HG03039 (cell line): ENCODE measurements around the gene VPS36.
A peak's percentile ranks its signal among the peaks of the same experiment; 100 is the strongest.
"Not testable (repeated sequence)": the region's sequence is repeated elsewhere in the genome, so short reads cannot be mapped to it uniquely, and the experiment has no call there.

Experiments
- ATAC-seq: cut with Tn5 transposase; IDR thresholded peaks from one replicate; pipeline ENCODE4 v1.9.1; 2021; ENCODE audit warnings: mild to moderate bottlenecking, moderate library complexity; ENCODE audit not compliant: unreplicated experiment

VPS36 gene, protein sequence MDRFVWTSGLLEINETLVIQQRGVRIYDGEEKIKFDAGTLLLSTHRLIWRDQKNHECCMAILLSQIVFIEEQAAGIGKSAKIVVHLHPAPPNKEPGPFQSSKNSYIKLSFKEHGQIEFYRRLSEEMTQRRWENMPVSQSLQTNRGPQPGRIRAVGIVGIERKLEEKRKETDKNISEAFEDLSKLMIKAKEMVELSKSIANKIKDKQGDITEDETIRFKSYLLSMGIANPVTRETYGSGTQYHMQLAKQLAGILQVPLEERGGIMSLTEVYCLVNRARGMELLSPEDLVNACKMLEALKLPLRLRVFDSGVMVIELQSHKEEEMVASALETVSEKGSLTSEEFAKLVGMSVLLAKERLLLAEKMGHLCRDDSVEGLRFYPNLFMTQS

DNA sequence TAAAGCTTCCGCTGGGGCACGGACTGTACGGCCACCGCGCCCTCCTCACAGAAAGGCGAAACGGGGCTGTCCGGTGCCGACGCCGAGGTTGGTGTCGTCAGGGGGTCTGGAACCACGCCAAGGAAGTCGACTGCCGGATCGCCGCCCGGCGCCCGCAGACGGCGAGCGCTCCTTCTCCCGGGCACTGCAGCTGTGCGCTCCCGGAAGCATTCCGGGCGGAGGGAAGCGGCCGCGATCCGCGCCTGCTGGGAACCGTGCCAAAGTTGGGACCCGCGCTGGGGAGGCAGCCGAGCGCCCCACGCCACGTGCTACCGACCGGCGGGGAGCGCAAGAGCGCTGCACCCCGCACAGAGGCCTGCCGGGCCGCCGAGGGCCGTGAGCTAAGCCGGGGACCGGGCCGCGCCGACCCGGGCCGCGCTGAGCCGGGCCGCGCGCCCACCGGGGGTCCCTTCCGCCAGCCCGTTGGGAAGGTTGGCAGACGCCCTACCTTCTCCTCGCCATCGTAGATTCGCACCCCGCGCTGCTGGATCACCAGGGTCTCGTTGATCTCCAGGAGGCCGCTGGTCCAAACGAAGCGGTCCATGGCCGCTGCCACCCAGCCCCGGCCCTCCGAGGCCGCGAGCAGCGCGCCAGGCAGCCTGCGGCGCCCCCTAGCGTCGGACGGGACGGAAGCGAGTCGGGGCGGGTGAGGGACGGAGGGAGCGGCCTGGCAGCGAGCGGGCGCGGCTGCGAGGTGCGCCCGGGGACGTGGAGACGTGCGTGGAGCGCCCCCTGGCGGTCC, at the start of gene VPS36:
Gene VPS36, minus strand, starts transcription at position 623 of the 781 bp plus-strand sequence. Its CDS starts 40 bp downstream, at position 583.
- ATAC-seq: peak; percentile 67

DNA sequence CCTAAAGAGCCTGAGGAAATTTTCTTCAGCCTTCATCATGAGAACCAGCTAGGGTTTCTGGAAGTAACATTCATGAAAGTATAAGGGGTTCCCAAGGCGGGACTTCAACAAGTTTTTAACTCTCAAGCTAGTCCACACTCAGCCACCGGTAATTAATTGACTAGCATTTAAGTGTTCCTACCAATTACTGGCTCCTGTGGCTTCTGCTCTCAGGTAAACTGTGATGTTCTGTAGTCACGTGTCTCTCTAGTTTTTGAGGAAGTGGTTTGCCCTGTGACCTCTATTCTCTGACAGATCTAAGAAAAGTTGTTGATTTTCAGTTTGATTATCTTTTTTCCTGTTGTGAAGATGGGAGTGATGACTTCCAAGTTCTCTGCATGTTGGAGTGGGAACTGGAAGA, 47.5 kb upstream of the VPS36 start:
- not testable (repeated sequence) for ATAC-seq

DNA sequence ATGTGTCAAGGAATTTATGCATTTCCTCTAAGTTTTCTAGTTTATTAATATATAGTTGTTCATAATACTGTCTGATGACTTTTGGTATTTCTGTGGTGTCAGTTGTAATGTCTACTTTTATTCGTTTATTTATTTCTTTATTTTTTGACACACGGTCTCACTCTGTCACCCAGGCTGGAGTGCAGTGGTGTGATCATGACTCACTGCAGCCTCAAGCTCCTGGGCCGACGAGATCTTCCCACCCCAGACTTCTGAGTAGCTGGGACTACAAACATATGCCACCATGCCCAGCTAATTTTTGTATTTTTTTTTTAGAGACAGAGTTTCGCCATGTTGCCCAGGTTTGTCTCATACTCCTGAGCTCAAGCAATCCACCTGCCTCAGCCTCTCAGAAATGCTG, 43.8 kb upstream of the VPS36 start:
- not testable (repeated sequence) for ATAC-seq

DNA sequence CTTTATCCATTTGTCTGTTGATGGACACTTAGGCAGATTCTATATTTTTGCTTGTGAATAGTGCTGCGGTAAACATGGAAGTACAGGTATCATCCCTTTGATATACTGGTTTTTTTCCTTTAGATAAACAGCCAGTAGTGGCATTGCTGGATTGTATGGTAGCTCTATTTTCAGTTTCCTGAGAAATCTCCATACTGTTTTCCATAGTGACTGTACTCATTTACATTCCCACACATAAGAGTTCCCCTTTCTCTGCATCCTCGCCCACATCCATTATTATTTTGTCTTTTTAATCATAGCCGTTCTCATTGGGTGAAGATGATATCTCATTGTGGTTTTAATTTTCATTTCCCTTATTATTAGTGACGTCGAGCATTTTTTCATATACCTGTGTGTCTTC, 40.6 kb upstream of the VPS36 start:
- ATAC-seq: not testable (repeated sequence)

DNA sequence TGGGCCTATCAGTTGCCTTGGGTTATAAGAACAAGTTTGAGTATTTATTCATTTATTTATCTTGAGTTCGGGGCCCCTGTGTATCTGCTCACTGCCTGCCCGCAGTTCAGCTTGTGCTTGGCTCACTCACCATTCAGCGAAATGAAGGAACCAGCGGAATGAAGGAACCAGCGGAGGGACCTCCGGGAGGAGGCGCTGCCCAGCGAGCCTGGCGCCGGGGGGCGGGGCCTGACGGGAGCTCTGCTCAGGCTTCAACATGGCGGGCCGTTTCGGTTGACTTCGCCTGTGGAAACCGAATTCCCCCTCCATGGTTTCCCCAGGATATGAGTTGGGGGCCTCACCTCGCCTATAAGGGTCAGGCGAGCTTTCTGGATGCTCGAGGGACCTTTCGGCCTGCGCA, 38.3 kb upstream of the VPS36 start:
- ATAC-seq: not testable (repeated sequence)

DNA sequence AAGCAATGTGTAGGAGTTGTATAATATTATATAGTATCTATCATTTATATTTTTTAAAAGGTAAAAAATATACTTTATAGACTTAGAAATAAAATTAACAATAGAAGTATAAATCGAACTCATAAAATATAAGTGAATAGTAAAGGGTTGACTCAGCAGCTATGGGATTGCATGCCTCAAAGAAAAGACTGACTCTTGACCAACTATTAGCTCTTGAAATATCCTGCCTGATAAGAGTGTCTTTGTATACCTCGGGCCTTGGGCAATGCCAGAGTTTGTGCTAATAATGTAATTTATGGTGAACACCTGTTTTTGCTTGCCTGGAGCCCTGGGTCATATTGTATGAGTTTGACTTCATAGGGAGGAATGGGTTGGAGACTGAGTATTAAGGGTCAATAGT, 36.6 kb upstream of the VPS36 start:
- not testable (repeated sequence) for ATAC-seq

DNA sequence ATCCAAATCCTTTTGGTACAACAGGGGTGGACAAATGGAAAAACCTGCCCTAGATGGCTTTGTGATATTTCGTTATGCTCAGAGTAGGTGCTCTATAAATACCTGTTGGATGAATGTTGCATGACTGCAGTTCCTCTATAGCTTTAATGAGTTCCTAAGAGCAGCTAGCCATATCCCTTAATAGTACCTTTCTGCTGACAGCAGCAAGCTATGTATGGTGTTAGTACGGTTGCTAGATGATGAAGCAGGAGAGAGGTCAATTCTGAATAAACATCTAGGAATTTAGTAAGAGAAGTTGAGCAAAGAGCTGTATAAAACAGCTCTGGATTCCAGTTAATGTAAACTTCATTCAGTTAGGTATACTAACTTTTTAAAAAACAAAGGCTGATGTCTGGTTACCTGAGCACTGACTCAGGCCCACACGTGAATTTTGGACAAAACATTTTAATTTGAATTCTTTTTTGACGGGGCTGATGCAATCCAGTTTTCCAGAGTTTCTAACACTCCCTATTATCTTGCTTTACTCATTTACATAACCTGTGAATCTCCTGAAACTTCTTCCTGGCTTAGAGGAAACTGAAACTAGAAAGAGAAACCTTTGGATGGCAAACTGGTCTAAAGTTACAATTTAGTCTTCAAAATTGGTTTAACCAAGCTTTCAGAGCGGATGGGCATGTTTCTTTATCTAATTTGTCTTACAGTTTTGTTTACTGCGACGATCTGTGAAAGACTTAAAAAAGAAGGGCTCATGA, 30.4 kb upstream of the VPS36 start:
- not testable (repeated sequence) for ATAC-seq

DNA sequence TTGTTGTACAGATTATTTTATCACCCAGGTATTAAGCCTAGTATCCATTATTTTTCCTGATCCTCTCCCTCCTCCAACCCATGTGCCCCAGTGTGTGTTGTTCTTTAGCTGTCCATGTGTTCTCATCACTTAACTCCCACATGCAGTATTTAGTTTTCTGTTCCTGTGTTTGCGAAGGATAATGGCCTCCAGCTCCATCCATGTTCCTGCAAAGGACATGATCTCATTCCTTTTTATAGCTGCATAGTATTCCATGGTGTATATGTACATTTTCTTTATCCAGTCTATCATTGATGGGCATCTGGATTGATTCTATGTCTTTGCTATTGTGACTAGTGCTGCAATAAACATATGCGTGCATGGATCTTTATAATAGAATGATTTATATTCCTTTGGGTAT, 18.1 kb upstream of the VPS36 start:
- ATAC-seq: not testable (repeated sequence)

DNA sequence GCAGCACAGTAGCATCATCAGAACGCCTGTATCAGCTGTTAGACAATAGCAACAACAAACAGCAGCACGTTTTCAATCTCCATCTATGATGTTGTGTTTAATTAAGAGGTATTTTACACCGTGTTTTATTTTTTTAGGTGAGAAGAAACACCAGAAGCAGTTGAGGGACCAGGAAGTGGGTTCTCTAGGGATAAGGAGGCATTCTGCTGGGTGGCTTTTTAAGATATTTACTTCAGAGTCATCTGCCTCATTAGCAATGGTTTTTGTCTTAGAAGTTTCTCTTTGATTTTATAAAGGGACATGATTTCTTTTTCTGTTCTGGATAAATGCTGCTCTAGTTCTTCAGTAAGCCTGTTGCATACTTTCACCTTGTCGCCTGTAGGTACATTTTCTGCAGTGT, 13.1 kb upstream of the VPS36 start:
- no peak for ATAC-seq

DNA sequence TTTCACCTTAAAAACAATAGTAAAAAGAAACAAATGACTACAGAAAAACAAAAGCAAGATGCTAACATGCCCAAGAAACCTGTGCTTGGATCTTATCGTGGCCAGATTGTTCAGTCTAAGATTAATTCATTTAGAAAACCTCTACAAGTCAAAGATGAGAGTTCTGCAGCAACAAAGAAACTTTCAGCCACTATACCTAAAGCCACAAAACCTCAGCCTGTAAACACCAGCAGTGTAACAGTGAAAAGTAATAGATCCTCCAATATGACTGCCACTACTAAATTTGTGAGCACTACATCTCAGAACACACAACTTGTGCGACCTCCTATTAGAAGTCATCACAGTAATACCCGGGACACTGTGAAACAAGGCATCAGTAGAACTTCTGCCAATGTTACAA, 10.8 kb upstream of the VPS36 start:
- no peak for ATAC-seq

DNA sequence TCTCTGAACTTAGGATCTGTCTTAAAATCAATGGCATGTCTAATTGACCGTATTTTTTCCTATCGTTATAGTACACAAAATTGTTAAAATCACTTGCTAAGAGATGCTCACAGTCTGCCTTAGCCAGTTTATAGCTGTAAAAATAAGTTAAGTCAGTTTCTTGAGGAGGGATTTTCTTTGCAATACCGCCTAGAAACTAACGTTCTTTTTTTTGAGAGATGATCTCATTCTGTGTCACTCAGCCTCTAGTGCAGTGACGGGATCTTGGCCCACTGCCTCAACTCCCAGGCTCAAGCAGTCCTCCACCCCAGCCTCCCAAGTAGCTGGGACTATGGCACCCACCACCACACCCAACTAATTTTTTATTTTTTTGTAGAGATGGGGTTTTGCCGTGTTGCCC, 9.2 kb upstream of the VPS36 start:
- ATAC-seq: no peak

DNA sequence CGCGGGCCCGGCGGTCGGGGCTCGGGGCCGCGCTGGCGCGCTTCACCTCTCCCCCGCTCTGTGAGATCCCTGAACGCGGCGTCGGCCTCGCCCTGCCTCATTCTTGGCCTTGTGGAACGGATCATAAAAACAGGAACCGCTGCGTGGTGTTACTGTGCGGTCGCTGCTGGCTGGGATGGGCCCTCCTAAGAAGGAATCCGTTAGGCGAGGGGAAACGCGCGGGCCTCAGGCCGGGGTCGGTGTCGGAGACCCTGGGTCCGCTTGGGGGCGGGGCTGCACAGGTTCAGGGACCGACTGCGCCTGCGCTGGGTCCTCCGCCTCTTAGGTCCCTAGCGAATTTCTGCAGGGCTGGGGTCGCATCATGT, 5.2 kb upstream of the VPS36 start:
- ATAC-seq: peak; percentile 27

DNA sequence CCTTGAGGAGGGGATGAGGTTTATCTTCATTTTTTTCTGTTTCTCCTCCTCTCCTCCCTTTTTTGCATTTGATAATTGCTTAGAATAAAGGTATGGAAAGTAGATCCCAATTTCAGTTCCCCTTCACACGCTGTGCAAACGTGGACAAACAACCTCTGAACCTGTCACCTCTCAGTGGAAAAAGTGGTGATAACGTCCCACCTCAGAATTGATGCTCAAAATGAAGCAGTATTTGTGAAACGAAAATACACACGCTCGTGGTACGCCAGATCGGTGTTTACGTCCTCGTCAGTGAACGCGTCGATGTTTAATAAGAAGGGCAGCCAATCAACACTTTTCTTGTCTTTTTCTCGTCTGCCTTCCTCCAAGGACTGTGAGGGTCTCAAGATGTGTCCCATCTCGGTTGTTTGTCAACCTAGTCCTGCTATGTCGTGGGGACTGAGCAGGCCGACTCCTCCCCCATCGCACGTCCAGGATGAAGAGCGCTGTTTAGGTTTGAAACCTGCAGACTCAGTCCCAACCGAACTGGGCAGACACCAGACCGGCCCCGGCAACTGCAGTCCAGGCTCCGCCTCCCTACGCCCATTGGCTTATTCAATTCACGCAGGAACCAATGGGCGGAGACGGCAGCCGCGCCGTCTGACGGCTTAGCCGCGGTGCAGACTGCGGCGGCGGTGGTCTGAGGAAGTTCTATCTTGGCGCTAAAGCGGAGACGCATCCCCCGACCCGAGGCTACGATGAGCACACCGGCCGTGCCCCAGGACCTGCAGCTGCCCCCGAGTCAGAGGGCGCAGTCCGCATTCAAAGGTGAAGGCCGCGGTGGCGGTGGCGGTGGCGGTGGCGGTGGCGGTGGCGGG, 4.6 kb upstream of the VPS36 start, which contains the start of gene CKAP2:
Gene CKAP2, plus strand, starts transcription at position 659 of the 857 bp plus-strand sequence. Its CDS starts 79 bp downstream, at position 738.
- peak; percentile 75 for ATAC-seq

DNA sequence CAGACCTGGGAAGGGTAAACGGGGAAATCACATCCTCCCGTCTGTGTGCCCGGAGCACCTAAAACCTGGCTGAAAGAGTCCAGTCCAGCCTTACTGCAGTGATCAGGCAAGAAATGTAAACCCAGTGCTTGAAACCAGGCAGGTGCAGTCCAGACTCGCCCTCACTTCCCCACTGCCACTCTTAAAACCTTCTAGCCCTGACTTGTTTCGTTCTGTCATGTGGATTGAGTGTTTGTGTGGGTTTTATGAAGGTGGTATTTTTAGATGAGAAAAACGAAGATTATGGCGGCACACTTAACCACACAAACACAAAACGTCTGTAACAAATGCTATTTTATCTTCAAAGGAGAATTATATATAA, 4.0 kb upstream of the VPS36 start:
- ATAC-seq: peak; percentile 24

DNA sequence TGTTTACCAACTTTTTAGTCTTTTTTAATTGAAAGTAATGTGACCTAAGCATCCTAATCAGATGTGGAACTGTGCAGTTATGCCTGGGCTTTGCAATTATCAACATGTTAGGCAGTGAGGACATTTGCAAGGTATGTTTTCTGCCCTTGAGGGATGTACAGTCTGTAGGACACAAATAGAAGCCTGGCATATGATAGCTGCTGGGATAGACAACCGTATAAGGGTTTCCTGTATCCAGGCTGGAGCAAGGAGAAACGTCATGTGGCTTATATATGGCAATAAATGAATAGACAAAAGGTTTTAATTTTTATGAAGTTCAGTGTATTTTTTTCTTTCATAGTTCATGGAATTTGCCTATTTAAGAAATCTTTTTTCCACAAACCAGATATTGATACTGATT, 2.0 kb upstream of the VPS36 start:
- ATAC-seq: no peak

DNA sequence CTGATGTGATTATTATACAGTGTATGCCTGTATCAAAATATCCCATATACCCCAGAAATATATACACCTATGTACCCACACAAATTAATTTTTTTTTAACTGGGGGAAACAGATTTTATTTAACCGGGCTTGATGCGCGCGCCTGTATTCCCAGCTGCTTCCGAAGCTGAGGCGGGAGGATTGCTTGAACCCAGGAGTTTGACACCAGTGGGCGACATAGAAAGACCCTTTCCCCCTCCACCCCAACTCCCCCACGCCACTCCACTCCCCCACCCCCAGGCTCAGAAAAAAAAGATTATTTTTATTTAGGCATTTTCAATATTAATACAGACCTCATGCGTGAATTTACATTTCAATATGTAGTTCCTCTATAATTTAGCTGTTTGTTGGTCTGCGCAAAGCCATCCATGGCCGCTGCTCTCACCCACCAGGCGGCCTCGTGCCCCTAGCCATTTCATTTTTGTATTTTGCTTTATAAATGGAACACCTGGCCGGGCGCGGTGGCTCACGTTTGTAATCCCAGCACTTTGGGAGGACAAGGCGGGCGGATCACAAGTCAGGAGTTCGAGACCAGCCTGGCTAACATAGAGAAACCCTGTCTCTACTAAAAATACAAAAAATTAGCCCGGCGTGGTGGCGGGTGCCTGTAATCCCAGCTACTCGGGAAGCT, 836 bp upstream of the VPS36 start:
- ATAC-seq: no peak

DNA sequence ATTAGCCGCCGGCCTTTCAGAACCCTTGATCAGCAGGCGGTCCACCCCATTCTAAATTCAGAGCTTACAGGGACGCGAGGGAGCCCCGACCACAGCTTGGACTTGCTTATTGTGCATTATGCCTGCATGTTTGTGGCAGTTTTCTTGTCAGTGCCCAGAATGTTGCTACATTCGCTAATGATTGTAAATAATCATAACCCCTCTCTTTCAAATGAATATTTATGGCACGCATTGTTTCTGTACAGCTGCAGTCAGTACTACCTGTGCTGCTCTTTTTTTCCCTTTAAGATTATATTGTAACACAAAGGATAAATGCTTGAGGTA, 321 bp upstream of the VPS36 start:
- ATAC-seq: no peak

DNA sequence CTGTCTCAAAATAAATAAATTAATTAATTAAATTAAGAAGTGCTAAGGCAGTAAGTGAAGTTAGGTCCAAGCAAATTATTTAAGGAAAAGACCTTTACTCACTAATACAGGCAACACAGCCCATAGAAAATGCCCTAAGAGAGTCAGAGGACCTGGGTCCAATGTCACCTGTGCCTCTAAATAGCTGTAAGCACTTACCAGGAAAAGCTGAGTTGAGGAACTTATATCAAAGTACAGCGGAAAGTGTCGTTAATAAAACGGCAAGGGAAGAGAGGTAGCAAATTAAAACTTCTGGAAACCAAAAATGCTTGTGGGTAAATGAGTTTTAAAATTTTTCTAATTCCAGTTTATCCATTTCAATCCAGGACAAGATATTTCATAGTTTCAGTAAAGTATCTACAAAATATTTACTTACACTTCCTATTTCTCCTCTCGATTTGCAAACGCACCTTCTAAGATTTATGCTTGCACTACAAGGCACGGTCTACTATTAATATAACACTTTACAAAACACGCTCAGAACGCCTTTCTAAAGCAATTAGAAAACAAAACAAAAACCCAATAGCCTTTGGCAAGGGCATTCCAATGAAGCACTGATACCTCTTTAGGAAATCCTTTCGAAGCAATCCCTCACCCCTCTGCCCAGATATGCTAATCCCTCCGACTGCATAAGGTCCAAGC, 963 bp downstream of the VPS36 start:
- no peak for ATAC-seq

DNA sequence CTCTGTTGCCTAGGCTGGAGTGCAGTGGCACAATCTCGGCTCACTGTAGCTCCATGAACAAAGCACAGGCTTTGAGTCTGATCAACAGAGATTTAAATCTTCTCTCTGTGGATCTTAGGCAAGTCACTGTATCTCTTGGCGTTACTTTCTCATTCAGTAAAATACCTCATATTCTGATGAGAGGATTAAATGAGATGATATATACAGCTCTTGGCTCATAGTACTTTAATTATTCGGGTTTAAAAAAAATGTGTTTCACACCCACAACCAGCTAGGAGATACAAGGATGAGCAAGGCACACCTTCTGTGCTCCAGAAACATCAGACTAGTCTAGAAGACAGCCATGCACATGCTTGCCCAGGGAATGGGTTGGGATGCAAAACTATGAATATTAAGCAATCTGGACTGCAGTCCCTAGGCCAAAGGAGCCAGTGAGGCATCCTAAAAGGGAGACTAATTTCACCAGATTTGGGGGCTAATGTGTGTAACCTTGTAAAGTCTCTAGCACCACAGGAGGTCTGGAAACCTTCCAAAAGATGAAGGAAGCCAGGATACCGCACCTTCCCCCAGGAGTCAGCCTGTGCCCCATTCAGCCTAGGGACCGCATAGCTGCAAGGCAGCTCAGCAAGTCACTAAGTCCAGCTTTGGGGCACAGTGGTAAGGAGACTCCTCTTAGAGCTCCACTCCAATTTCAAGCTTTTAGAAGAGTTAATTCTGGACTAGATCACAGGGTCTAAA, 2.5 kb downstream of the VPS36 start:
- ATAC-seq: no peak
